PC-9 (cell line): Measurements from ENCODE around the gene ERGIC1. TPM values are rescaled to one million over a fixed set of nuclear protein-coding genes. Genes with fewer than 3 reads are reported as not detected.

ENCODE experiments used
- BruUV-seq: library from RNA; stranded (reverse); fragments of 400-500 nt; replicated peaks from 2 replicates; lab custom pipeline; 2021; lab: Mats Ljungman, UMichigan
- CTCF ChIA-PET: fragments of 300-600 bp; sonication (Branson Sonifier 250); formaldehyde crosslinking; loops from one replicate; lab custom pipeline; 2022; ENCODE audit warnings: antibody characterized with exemption; lab: Charles Lee
- POLR2A ChIA-PET: fragments of 300-600 bp; sonication (Branson Sonifier 250); formaldehyde crosslinking; loops from one replicate; lab custom pipeline; 2022; ENCODE audit warnings: antibody characterized with exemption; ENCODE audit not compliant: unreplicated experiment; lab: Charles Lee
- DNase-seq, 2 experiments: peaks; one replicate each; pipeline versions ENCODE4 v3.0.0 to v3.0.0-alpha.2; 2015 to 2022; ENCODE audit warnings: mixed read lengths in 1 of 2
- H2AFZ ChIP-seq: fragments of 200-600 bp; sonication (generic); 2 replicates; pipeline ENCODE4 v1.8.1; 2017; ENCODE audit warnings: antibody characterized with exemption
- H3F3A ChIP-seq: fragments of 200-600 bp; sonication (generic); 2 replicates; pipeline ENCODE4 v1.8.1; 2017; ENCODE audit warnings: antibody characterized with exemption, mild to moderate bottlenecking, low read depth; ENCODE audit not compliant: insufficient read depth
- H3K27ac ChIP-seq: fragments of 200-600 bp; sonication (generic); 2 replicates; pipeline ENCODE4 v1.6.1; 2016; ENCODE audit warnings: mixed run types
- H3K27me3 ChIP-seq: fragments of 200-600 bp; sonication (generic); 2 replicates; pipeline ENCODE4 v1.6.1; 2016; ENCODE audit warnings: low read depth, mixed run types; ENCODE audit not compliant: insufficient read depth
- H3K36me3 ChIP-seq: fragments of 200-600 bp; sonication (generic); 2 replicates; pipeline ENCODE4 v1.6.1; 2016; ENCODE audit warnings: low read depth, mixed run types
- H3K4me1 ChIP-seq: fragments of 200-600 bp; sonication (generic); replicated peaks from 2 replicates; pipeline ENCODE4 v1.6.1; 2016; ENCODE audit warnings: mixed run types; ENCODE audit not compliant: insufficient read depth
- H3K4me2 ChIP-seq: fragments of 200-600 bp; sonication (generic); 2 replicates; pipeline ENCODE4 v1.6.1; 2017; ENCODE audit warnings: mixed run types
- H3K4me3 ChIP-seq: fragments of 200-600 bp; sonication (generic); 2 replicates; pipeline ENCODE4 v1.6.1; 2016; ENCODE audit warnings: mixed run types
- H3K79me2 ChIP-seq: fragments of 200-600 bp; sonication (generic); 2 replicates; pipeline ENCODE4 v1.6.1; 2017; ENCODE audit warnings: low read depth, mixed run types
- H3K9me2 ChIP-seq: fragments of 200-600 bp; sonication (generic); 2 replicates; pipeline ENCODE4 v1.8.1; 2017; ENCODE audit warnings: mild to moderate bottlenecking; ENCODE audit not compliant: insufficient read depth
- H3K9me3 ChIP-seq: fragments of 200-600 bp; sonication (generic); 2 replicates; pipeline ENCODE4 v1.8.1; 2016; ENCODE audit warnings: low read depth; ENCODE audit not compliant: insufficient read depth
- H4K20me1 ChIP-seq: fragments of 200-600 bp; sonication (generic); 2 replicates; pipeline ENCODE4 v1.8.1; 2017; ENCODE audit not compliant: insufficient read depth
- EZH2 ChIP-seq: fragments of 200-600 bp; sonication (generic); IDR thresholded peaks from 2 replicates; pipeline ENCODE4 v1.8.0; 2017; ENCODE audit warnings: antibody characterized with exemption, low read depth
- intact Hi-C: fragments of 100-400 bp; cut with micrococcal nuclease; formaldehyde crosslinking; loops from one replicate; pipeline ENCODE4 v1.10.0; 2022; ENCODE audit not compliant: unreplicated experiment
- total RNA-seq: library from RNA; stranded (reverse); gene quantifications from 2 replicates; pipeline ENCODE4 v1.2.3, GENCODE V29; 2021
- TF ChIP-seq, protein P1 (sequence below): fragments of 200-600 bp; sonication (generic); conservative IDR thresholded peaks from 2 replicates; pipeline ENCODE4 v1.6.1; 2017; ENCODE audit warnings: mixed run types, antibody characterized with exemption, mild to moderate bottlenecking, moderate library complexity

The ERGIC1 gene
- total RNA-seq, 1 experiment from 2014 or later = 159 TPM

DNA sequence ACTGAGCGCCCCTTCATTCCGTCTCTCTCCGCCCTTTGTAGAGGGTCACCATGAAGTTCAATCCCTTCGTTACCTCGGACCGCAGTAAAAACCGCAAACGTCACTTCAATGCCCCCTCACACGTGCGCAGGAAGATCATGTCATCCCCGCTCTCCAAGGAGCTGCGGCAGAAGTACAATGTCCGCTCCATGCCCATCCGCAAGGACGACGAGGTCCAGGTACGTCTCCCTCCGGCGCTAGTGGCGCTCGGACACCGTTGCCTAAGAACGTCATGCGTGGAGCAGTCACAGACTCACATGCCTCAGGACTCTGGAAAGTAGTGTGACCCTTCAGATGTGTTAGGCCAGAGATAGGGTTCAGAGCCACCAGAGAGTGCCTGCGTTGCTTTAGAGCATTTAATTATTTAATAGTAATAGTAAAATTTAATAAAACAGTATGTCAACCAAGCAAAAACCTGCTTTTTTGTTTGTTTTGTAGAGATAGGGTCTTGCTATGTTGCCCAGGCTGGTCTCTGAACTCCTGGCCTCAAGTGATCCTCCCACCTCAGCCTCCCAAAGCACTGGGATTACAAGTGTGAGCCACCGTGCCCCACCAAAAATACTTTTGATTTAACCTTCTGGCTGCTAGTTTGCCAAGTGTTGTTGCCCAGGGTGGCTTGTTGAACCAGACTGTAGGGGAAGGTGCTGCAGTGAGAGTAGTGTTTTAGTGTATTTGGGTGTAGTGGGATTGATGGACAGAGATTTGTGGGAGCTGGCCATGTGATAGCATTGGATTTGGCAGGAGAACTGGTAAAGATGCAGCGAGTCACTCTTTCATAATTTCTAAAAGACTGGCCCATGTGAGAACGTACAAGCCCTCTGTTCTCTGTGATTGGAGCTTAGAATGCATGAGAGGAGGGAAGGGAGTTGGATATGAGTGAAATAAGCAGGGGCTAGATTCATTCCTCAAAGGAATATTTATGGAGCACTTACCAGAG is 126.1 kb downstream of the ERGIC1 start:
- Histone ChIP-seq H3K79me2 (peaks cover 23% of the 10 kb centered on the region), H3K27me3 (no peaks in the 10 kb centered on the region), H3K9me2 (no peaks in the 10 kb centered on the region), H3K4me2 (peak overlapping the region; percentile 90), H3K36me3 (peaks cover 6% of the 10 kb centered on the region), H4K20me1 (no peaks in the 10 kb centered on the region), H2AFZ (peak overlapping the region; percentile 95), H3K4me1 (peaks cover 14% of the 10 kb centered on the region), H3K4me3 (peak overlapping the region; percentile 99), H3K9me3 (no peaks in the 10 kb centered on the region), H3F3A (peaks cover 28% of the 10 kb centered on the region), H3K27ac (peak overlapping the region; percentile 72; the same call in 1 of the 2 replicates)
- intact Hi-C loops = loop anchor here (2.0 kb wide), 1 partner anchor 55 kb away; no protein-coding TSS in a partner anchor
- TF ChIP-seq, protein P1, sequence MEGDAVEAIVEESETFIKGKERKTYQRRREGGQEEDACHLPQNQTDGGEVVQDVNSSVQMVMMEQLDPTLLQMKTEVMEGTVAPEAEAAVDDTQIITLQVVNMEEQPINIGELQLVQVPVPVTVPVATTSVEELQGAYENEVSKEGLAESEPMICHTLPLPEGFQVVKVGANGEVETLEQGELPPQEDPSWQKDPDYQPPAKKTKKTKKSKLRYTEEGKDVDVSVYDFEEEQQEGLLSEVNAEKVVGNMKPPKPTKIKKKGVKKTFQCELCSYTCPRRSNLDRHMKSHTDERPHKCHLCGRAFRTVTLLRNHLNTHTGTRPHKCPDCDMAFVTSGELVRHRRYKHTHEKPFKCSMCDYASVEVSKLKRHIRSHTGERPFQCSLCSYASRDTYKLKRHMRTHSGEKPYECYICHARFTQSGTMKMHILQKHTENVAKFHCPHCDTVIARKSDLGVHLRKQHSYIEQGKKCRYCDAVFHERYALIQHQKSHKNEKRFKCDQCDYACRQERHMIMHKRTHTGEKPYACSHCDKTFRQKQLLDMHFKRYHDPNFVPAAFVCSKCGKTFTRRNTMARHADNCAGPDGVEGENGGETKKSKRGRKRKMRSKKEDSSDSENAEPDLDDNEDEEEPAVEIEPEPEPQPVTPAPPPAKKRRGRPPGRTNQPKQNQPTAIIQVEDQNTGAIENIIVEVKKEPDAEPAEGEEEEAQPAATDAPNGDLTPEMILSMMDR = no peak
- TF ChIP-seq EZH2 = no peak
- POLR2A ChIA-PET = interaction anchor here (0.8 kb wide), 1 partner anchor 271 kb away, joined by 5 read pairs; no protein-coding TSS in a partner anchor
- CTCF ChIA-PET = interaction anchor here (0.5 kb wide), 1 partner anchor 1163 kb away, joined by 4 read pairs; no protein-coding TSS in a partner anchor
- DNase-seq = no peak
- BruUV-seq = TSS peak; percentile 31

DNA sequence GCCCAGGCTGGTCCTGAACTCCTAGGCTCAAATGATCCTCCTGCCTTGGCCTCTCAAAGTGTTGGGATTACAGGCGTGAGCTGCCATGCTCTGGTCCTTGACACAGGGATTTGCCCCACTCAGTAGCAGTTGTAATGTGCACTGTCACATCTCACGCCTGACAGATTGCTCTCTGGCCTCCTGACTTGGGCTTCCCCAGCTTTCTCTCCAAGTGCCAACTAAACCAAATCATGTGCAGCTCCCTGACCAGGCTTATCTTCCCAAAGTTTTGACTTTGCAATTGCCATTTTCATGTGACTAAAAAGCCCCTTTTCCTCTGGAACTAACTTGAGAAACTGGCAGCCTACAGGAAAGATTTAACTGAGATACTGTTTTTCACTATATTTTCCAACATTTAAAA is 135.9 kb downstream of the ERGIC1 start:
- no peaks in the 10 kb centered on the region for H3K36me3 ChIP-seq
- no TSS peak for BruUV-seq
- no peaks in the 10 kb centered on the region for H3F3A ChIP-seq
- H2AFZ ChIP-seq = no peak overlapping the region
- no peak overlapping the region for H3K27ac ChIP-seq
- H3K4me3 ChIP-seq = no peak overlapping the region
- H4K20me1 ChIP-seq = no peaks in the 10 kb centered on the region
- no peaks in the 10 kb centered on the region for H3K79me2 ChIP-seq
- H3K4me2 ChIP-seq = no peak overlapping the region
- DNase-seq = no peak
- intact Hi-C loops = loop anchor here (10.0 kb wide), 1 partner anchor 1005 kb away; no protein-coding TSS in a partner anchor
- no peaks in the 10 kb centered on the region for H3K4me1 ChIP-seq
- ChIA-PET CTCF (no interaction called here), POLR2A (no interaction called here)
- H3K9me3 ChIP-seq = no peaks in the 10 kb centered on the region
- no peak for TF ChIP-seq EZH2
- TF ChIP-seq, protein P1 = no peak
- H3K27me3 ChIP-seq = no peaks in the 10 kb centered on the region
- H3K9me2 ChIP-seq = no peaks in the 10 kb centered on the region

DNA sequence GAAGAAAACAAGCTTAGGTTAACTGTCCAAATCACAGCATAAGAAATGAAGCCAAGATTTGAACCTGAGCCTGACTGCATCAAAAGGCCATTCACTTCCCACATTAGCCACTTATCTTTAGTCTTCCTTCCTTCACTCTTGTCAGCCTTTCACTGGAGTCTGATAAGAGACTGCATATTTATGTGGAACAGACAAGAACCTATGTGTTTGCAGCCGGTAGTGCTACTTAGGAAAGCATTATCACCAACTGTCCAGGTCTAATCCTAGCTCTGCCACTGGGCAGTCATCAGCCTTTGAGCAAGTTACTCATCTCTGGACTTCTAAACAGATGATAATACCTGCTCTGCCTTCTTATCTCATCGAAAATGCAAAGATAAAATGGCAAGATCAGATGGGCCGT is 137.4 kb downstream of the ERGIC1 start:
- Histone ChIP-seq H3K36me3 (no peaks in the 10 kb centered on the region), H4K20me1 (no peaks in the 10 kb centered on the region), H3F3A (no peaks in the 10 kb centered on the region), H3K79me2 (no peaks in the 10 kb centered on the region), H3K27ac (no peak overlapping the region), H3K4me1 (no peaks in the 10 kb centered on the region), H3K27me3 (no peaks in the 10 kb centered on the region), H3K4me3 (no peak overlapping the region), H3K4me2 (no peak overlapping the region), H2AFZ (no peak overlapping the region), H3K9me3 (no peaks in the 10 kb centered on the region), H3K9me2 (no peaks in the 10 kb centered on the region)
- intact Hi-C loops = loop anchor here (10.0 kb wide), 1 partner anchor 1003 kb away; no protein-coding TSS in a partner anchor
- BruUV-seq = no TSS peak
- ChIA-PET CTCF (no interaction called here), POLR2A (no interaction called here)
- DNase-seq = no peak
- TF ChIP-seq EZH2 = no peak
- TF ChIP-seq, protein P1 = no peak
